AG09309 (cell line): ENCODE results near the gene MAP3K21.

Source experiments
- DNase-seq: peaks from one replicate; pipeline ENCODE4 v3.0.0-alpha.2; 2010; ENCODE audit warnings: low read depth
- H3K4me3 ChIP-seq: 2 replicates; pipeline ENCODE4 v1.5.1; 2011; ENCODE audit warnings: mild to moderate bottlenecking, low read depth, low read length, moderate library complexity; ENCODE audit not compliant: control insufficient read depth
- CTCF ChIP-seq: IDR thresholded peaks from 2 replicates; pipeline ENCODE4 v1.5.1; 2011; ENCODE audit warnings: mild to moderate bottlenecking, low read depth, low read length, inconsistent platforms; ENCODE audit not compliant: insufficient read depth, control insufficient read depth; ENCODE audit errors: missing control alignments

The MAP3K21 gene

DNA sequence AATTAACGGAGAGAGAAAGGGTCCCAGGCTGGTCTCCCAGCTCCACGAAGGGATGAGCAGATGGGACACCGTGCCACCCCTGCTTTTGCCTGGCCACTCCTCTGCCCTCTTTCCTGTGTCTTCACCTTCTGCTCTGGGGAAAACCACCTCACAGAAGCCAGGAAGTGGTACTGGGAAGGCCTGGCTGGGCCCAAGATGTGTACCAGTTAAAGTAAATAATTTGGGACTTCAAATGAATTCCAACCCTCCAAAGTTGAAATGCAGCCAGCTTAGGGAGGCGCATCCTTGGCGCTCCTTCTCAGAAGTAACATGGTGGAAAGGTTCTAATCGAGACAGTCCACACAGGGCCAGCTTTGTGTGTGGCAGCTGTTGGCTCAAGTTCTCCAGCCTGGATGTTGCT lies 45.7 kb downstream of the MAP3K21 start:
- no peak for DNase-seq
- H3K4me3 ChIP-seq: no peak overlapping the region
- no peak for TF ChIP-seq CTCF

DNA sequence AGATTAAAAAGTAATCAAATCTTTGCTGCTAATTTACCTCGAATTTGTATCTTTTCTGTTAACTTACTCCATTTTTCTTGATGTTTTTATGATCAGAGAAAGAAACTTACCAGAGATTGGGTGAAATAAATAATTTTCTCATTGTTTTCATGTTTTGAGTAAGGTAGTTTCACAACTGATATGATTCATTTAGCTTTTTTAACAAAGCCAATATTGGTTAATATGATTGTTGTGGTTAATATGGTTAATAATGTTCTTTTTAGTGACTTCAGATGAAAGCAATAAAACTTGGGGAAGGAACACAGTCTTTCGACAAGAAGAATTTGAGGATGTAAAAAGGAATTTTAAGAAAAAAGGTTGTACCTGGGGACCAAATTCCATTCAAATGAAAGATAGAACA lies 48.1 kb downstream of the MAP3K21 start:
- no peak for DNase-seq
- no peak for TF ChIP-seq CTCF
- no peak overlapping the region for H3K4me3 ChIP-seq

GRCh38 chr1:233376382-233377110 lies 49.0 kb downstream of the MAP3K21 start:
- DNase-seq: no peak
- no peak for TF ChIP-seq CTCF
- H3K4me3 ChIP-seq: no peak overlapping the region

DNA sequence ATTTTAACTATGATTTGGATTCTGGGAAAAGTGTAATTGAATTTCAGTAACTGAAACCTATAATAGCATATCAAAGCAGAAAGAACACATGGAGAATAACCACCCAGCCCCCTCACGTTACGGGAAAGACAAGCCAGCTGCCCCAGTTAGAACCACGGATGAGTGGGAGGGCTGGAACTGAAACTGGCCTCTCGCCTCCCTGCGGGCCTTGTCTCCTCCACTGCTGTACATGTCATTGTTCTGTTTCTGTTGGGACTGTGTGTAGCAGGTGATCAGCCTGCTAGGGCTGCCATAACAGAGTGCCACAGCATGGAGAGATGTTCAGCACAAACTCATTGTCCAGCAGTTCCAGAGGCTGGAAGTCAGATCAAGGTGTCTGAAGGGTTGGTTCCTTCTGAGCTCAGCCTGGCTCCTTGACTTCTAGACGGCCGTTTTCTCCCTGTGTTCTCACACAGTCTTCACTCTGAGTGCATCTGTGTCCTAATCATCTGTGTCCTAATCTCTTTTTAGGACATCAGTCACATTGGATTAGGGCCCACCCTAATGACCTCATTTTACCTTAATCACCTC lies 52.4 kb downstream of the MAP3K21 start:
- no peak overlapping the region for H3K4me3 ChIP-seq
- TF ChIP-seq CTCF: no peak
- DNase-seq: no peak

- no peak overlapping the region for H3K4me3 ChIP-seq
- TF ChIP-seq CTCF: no peak
- DNase-seq: no peak
These were observed 54.3 kb downstream of the MAP3K21 start for GRCh38 chr1:233381806-233382205.

- DNase-seq: no peak
- TF ChIP-seq CTCF: no peak
- no peak overlapping the region for H3K4me3 ChIP-seq
These were observed 56.5 kb downstream of the MAP3K21 start for GRCh38 chr1:233383984-233384383.
